HepG2 (cell line): Measurements from ENCODE around the gene DSTN. TPM values are rescaled to one million over a fixed set of nuclear protein-coding genes. Genes with fewer than 3 reads are reported as not detected.

Experiments used
- CBX2 ChIP-seq, 2 experiments: fragments of 200-600 bp in 1 of 2; sonication (generic); formaldehyde crosslinking in 1 of 2; IDR thresholded peaks; 2 replicates each; pipeline versions ENCODE4 v1.7.0 to v1.8.1; 2018 to 2022; ENCODE audit warnings: low read depth in 2 of 2, low read length in 1 of 2, mild to moderate bottlenecking in 1 of 2, missing genetic modification reagents in 1 of 2
- CENPT ChIP-seq: sonication (generic); formaldehyde crosslinking; IDR thresholded peaks from 2 replicates; pipeline ENCODE4 v1.8.0; 2022; ENCODE audit warnings: low read depth, mild to moderate bottlenecking, moderate library complexity, missing genetic modification reagents
- ELF3 ChIP-seq: IDR thresholded peaks from 2 replicates; pipeline ENCODE4 v1.6.1; 2016; ENCODE audit warnings: missing genetic modification reagents, missing compliant biosample characterization
- IRF2 ChIP-seq: IDR thresholded peaks from 2 replicates; pipeline ENCODE4 v1.6.1; 2018; ENCODE audit warnings: missing genetic modification reagents, missing compliant biosample characterization
- KLF16 ChIP-seq, 2 experiments: sonication (generic) in 1 of 2; formaldehyde crosslinking in 1 of 2; IDR thresholded peaks; 2 replicates each; pipeline versions ENCODE4 v1.6.1 to v1.8.0; 2016 to 2023; ENCODE audit warnings: missing genetic modification reagents in 2 of 2, missing compliant biosample characterization in 1 of 2
- KMT2A ChIP-seq: sonication (generic); formaldehyde crosslinking; IDR thresholded peaks from 2 replicates; pipeline ENCODE4 v1.4.0; 2020; ENCODE audit warnings: missing genetic modification reagents
- NAIF1 ChIP-seq: sonication (generic); formaldehyde crosslinking; IDR thresholded peaks from 2 replicates; pipeline ENCODE4 v1.5.0; 2020; ENCODE audit warnings: mild to moderate bottlenecking, missing genetic modification reagents, borderline replicate concordance
- ZBTB38 ChIP-seq: sonication (generic); formaldehyde crosslinking; IDR thresholded peaks from 2 replicates; pipeline ENCODE4 v1.5.1; 2020; ENCODE audit warnings: mild to moderate bottlenecking, missing genetic modification reagents
- ZNF317 ChIP-seq: sonication (generic); formaldehyde crosslinking; IDR thresholded peaks from 2 replicates; pipeline ENCODE4 v1.5.0; 2020; ENCODE audit warnings: mild to moderate bottlenecking, missing genetic modification reagents
- ZNF33B ChIP-seq: sonication (generic); formaldehyde crosslinking; IDR thresholded peaks from 2 replicates; pipeline ENCODE4 v1.5.1; 2020; ENCODE audit warnings: mild to moderate bottlenecking, missing genetic modification reagents
- ZNF44 ChIP-seq: sonication (generic); formaldehyde crosslinking; IDR thresholded peaks from 2 replicates; pipeline ENCODE4 v1.5.1; 2020; ENCODE audit warnings: mild to moderate bottlenecking, missing genetic modification reagents
- ZNF446 ChIP-seq: sonication (generic); formaldehyde crosslinking; IDR thresholded peaks from 2 replicates; pipeline ENCODE4 v1.5.0; 2020; ENCODE audit warnings: mild to moderate bottlenecking, missing genetic modification reagents
- ZNF616 ChIP-seq: sonication (generic); formaldehyde crosslinking; IDR thresholded peaks from 2 replicates; pipeline ENCODE4 v1.5.0; 2020; ENCODE audit warnings: low read depth, mild to moderate bottlenecking, missing genetic modification reagents
- ZNF768 ChIP-seq: sonication (generic); formaldehyde crosslinking; IDR thresholded peaks from 2 replicates; pipeline ENCODE4 v1.4.0; 2020; ENCODE audit warnings: missing genetic modification reagents
- ZNF841 ChIP-seq: sonication (generic); formaldehyde crosslinking; IDR thresholded peaks from 2 replicates; pipeline ENCODE4 v1.8.1; 2023; ENCODE audit warnings: missing genetic modification reagents, borderline replicate concordance
- polyA plus RNA-seq, 8 experiments: library from polyadenylated mRNA; depleted of rRNA in 3 of 8; stranded (reverse) in 7 of 8; unstranded in 1 of 8; fragments of >200 nt; fragmentation: Illumina TruSeq in 4 of 8; extraction: Trizol in 4 of 8; gene quantifications; 2 replicates each; pipeline versions ENCODE4 v1.2.1 to v1.2.3, GENCODE V29; 2011 to 2016; ENCODE audit warnings: low read depth in 4 of 8, missing spikeins in 1 of 8, mixed read lengths in 1 of 8; ENCODE audit not compliant: insufficient read depth in 1 of 8
- total RNA-seq, 5 experiments: library from RNA; depleted of rRNA; stranded (reverse); fragments of >200 nt; fragmentation: Illumina TruSeq; extraction: Trizol; gene quantifications; 2 replicates each; pipeline ENCODE4 v1.2.3, GENCODE V29; 2016; ENCODE audit warnings: low read depth in 1 of 5
- TF ChIP-seq, protein P1 (sequence below): sonication (generic); formaldehyde crosslinking; IDR thresholded peaks from 2 replicates; pipeline ENCODE4 v1.4.0; 2020; ENCODE audit warnings: mild to moderate bottlenecking, missing genetic modification reagents
- TF ChIP-seq, protein P2 (sequence below): sonication (generic); formaldehyde crosslinking; IDR thresholded peaks from 2 replicates; pipeline ENCODE4 v1.8.0; 2022; ENCODE audit warnings: mild to moderate bottlenecking, missing genetic modification reagents, borderline replicate concordance
- TF ChIP-seq, protein P3 (sequence below): sonication (generic); formaldehyde crosslinking; IDR thresholded peaks from 2 replicates; pipeline ENCODE4 v1.5.1; 2020; ENCODE audit warnings: missing genetic modification reagents, mild to moderate bottlenecking, borderline replicate concordance
- TF ChIP-seq, protein P4 (sequence below): sonication (generic); formaldehyde crosslinking; IDR thresholded peaks from 2 replicates; pipeline ENCODE4 v1.8.0; 2022; ENCODE audit warnings: mild to moderate bottlenecking, missing genetic modification reagents

The DSTN gene
- total and polyA plus RNA-seq, 2 of the 13 experiments (the other 11 are each of a cell fraction or from before 2014, with no cell fraction given), result 27.6 to 106 TPM

DNA sequence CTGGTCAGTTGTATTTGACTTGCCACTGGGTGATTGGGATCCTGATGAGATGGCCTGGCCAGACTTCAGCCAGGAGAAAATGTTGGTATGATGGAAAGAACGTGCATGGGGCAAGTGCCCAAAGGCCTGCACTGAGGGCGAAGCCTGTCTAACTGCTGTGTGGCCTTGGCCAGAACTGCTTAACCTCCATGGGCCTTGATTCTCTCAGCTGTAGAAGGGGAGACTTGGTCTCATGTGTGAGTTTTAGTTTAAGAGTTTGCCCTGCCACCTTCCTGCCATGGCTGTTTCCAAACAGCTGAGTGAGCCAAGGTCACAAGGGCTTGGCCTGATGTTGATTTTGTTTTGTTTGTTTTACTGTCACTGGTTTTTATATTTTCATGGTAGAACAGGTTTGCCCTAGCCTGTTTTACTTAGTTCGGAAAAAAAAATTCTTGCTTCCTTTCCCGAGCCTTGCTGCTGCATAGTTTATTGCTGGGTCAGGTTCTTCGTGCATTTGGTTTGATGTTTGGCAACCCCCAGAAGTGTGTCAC, 35.3 kb downstream of the DSTN start (continued):
- TF ChIP-seq ELF3 (CRISPR knock-in tag) (peak; percentile 83), ZNF841 (CRISPR knock-in tag) (no peak), CENPT (CRISPR knock-in tag) (no peak), CBX2 (IDR thresholded peaks at IDR 0.05; ENCODE audit: low read depth, low read length) (no peak), CBX2 (CRISPR knock-in tag; IDR thresholded peaks at IDR 0.05; ENCODE audit: low read depth) (no peak), IRF2 (CRISPR knock-in tag) (peak; percentile 83), ZNF446 (CRISPR knock-in tag) (no peak), ZNF317 (CRISPR knock-in tag) (peak; percentile 49; the same call in 1 of the 2 replicates), ZNF616 (no peak), ZNF768 (CRISPR knock-in tag) (peak; percentile 72; the same call in 1 of the 2 replicates), ZNF44 (CRISPR knock-in tag) (peak; percentile 58; the same call in 1 of the 2 replicates), KMT2A (no peak; the same call in 1 of the 2 replicates), NAIF1 (no peak), ZBTB38 (0 out of 2 replicates have a peak, but pooled peaks have one; percentile 29), KLF16 (CRISPR knock-in tag; IDR thresholded peaks at IDR 0.05) (peak in 1 of 2 experiments; percentile 76; a peak in 1 of 4 replicates), ZNF33B (CRISPR knock-in tag) (no peak)
- TF ChIP-seq, protein P1, sequence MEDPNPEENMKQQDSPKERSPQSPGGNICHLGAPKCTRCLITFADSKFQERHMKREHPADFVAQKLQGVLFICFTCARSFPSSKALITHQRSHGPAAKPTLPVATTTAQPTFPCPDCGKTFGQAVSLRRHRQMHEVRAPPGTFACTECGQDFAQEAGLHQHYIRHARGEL (CRISPR knock-in tag), result no peak
- TF ChIP-seq, protein P2, sequence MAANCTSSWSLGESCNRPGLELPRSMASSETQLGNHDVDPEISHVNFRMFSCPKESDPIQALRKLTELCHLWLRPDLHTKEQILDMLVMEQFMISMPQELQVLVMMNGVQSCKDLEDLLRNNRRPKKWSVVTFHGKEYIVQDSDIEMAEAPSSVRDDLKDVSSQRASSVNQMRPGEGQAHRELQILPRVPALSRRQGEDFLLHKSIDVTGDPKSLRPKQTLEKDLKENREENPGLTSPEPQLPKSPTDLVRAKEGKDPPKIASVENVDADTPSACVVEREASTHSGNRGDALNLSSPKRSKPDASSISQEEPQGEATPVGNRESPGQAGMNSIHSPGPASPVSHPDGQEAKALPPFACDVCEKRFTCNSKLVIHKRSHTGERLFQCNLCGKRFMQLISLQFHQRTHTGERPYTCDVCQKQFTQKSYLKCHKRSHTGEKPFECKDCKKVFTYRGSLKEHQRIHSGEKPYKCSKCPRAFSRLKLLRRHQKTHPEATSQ (CRISPR knock-in tag), result no peak
- TF ChIP-seq, protein P3, sequence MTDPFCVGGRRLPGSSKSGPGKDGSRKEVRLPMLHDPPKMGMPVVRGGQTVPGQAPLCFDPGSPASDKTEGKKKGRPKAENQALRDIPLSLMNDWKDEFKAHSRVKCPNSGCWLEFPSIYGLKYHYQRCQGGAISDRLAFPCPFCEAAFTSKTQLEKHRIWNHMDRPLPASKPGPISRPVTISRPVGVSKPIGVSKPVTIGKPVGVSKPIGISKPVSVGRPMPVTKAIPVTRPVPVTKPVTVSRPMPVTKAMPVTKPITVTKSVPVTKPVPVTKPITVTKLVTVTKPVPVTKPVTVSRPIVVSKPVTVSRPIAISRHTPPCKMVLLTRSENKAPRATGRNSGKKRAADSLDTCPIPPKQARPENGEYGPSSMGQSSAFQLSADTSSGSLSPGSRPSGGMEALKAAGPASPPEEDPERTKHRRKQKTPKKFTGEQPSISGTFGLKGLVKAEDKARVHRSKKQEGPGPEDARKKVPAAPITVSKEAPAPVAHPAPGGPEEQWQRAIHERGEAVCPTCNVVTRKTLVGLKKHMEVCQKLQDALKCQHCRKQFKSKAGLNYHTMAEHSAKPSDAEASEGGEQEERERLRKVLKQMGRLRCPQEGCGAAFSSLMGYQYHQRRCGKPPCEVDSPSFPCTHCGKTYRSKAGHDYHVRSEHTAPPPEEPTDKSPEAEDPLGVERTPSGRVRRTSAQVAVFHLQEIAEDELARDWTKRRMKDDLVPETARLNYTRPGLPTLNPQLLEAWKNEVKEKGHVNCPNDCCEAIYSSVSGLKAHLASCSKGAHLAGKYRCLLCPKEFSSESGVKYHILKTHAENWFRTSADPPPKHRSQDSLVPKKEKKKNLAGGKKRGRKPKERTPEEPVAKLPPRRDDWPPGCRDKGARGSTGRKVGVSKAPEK (CRISPR knock-in tag), result no peak
- TF ChIP-seq, protein P4, sequence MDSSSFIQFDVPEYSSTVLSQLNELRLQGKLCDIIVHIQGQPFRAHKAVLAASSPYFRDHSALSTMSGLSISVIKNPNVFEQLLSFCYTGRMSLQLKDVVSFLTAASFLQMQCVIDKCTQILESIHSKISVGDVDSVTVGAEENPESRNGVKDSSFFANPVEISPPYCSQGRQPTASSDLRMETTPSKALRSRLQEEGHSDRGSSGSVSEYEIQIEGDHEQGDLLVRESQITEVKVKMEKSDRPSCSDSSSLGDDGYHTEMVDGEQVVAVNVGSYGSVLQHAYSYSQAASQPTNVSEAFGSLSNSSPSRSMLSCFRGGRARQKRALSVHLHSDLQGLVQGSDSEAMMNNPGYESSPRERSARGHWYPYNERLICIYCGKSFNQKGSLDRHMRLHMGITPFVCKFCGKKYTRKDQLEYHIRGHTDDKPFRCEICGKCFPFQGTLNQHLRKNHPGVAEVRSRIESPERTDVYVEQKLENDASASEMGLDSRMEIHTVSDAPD (CRISPR knock-in tag), result 0 out of 2 replicates have a peak, but pooled peaks have one; percentile 62
